GM21619 (cell line): Measurements from ENCODE around the gene RARA.

Experiments used
- ATAC-seq: cut with Tn5 transposase; IDR thresholded peaks from one replicate; pipeline ENCODE4 v1.9.1; 2021; ENCODE audit not compliant: unreplicated experiment

RARA gene

GRCh38 chr17:40345161-40345993 lies 36.4 kb downstream of the RARA start:
- no peak for ATAC-seq

GRCh38 chr17:40345994-40346764 lies 37.2 kb downstream of the RARA start:
- no peak for ATAC-seq

- ATAC-seq, result no peak
These were observed 37.8 kb downstream of the RARA start for GRCh38 chr17:40346765-40347158.

GRCh38 chr17:40347319-40348135 lies 38.5 kb downstream of the RARA start:
- ATAC-seq, result no peak

GRCh38 chr17:40348136-40348504 lies 39.1 kb downstream of the RARA start:
- no peak for ATAC-seq

GRCh38 chr17:40348562-40349476 lies 39.8 kb downstream of the RARA start:
- ATAC-seq, result no peak

GRCh38 chr17:40349477-40349894 lies 40.5 kb downstream of the RARA start:
- ATAC-seq, result no peak

- ATAC-seq, result no peak
These were observed 41.1 kb downstream of the RARA start for GRCh38 chr17:40349895-40350688.

GRCh38 chr17:40350689-40351358 lies 41.8 kb downstream of the RARA start:
- no peak for ATAC-seq

- no peak for ATAC-seq
These were observed 42.6 kb downstream of the RARA start for GRCh38 chr17:40351359-40352236.

- ATAC-seq, result no peak
These were observed 43.3 kb downstream of the RARA start for GRCh38 chr17:40352237-40352778.

- ATAC-seq, result no peak
These were observed 43.9 kb downstream of the RARA start for GRCh38 chr17:40352779-40353394.

- ATAC-seq, result no peak
These were observed 45.5 kb downstream of the RARA start for GRCh38 chr17:40354221-40355122.

- ATAC-seq, result no peak
These were observed 46.3 kb downstream of the RARA start for GRCh38 chr17:40355123-40355803.

- ATAC-seq, result no peak
These were observed 47.1 kb downstream of the RARA start for GRCh38 chr17:40355804-40356758.
